Stimulated activated CD4-positive, alpha-beta T cell treated with anti-CD3 and anti-CD28 coated beads, Interleukin-12 subunit alpha, Interleukin-12 subunit beta, amount 100 ng/mL, for 24 hours (primary cell): ENCODE data around the gene RPS27A.
"Not testable (repeated sequence)": the region's sequence is repeated elsewhere in the genome, so short reads cannot be mapped to it uniquely, and the experiment has no call there.

ENCODE experiments used
- DNase-seq, 2 experiments: peaks; one replicate each; pipeline ENCODE4 v3.0.0-alpha.2; 2020; ENCODE audit warnings: low read depth in 2 of 2

The RPS27A gene

GRCh38 chr2:55239656-55240222 lies 7.3 kb downstream of the RPS27A start:
- no peak for DNase-seq

GRCh38 chr2:55241582-55241981 lies 9.1 kb downstream of the RPS27A start:
- not testable (repeated sequence) for DNase-seq

GRCh38 chr2:55242617-55243016 lies 10.1 kb downstream of the RPS27A start:
- DNase-seq = no peak

GRCh38 chr2:55245411-55245810 lies 12.9 kb downstream of the RPS27A start:
- no peak for DNase-seq

- DNase-seq = no peak
These were observed 14.5 kb downstream of the RPS27A start for GRCh38 chr2:55247025-55247424.

- no peak for DNase-seq
These were observed 20.3 kb downstream of the RPS27A start for GRCh38 chr2:55252832-55253231.

GRCh38 chr2:55259586-55259985 lies 27.1 kb downstream of the RPS27A start:
- not testable (repeated sequence) for DNase-seq

- DNase-seq = no peak
These were observed 35.9 kb downstream of the RPS27A start for GRCh38 chr2:55268288-55268906.

- peak; percentile 84 to 92 for DNase-seq
These were observed 36.6 kb downstream of the RPS27A start, which contains the start of gene MTIF2 for GRCh38 chr2:55268907-55269644. Gene MTIF2, minus strand, starts transcription at chr2:55269231. Its CDS starts 5,373 bp downstream, at chr2:55263858.

GRCh38 chr2:55269645-55269990 lies 37.1 kb downstream of the RPS27A start:
- no peak for DNase-seq

- not testable (repeated sequence) for DNase-seq
These were observed 41.9 kb downstream of the RPS27A start for GRCh38 chr2:55274346-55274745.

- DNase-seq = no peak
These were observed 44.8 kb downstream of the RPS27A start for GRCh38 chr2:55277310-55277709.

- DNase-seq = not testable (repeated sequence)
These were observed 46.8 kb downstream of the RPS27A start for GRCh38 chr2:55279214-55279835.

- DNase-seq = not testable (repeated sequence)
These were observed 47.5 kb downstream of the RPS27A start for GRCh38 chr2:55279859-55280424.

GRCh38 chr2:55280851-55281546 lies 48.5 kb downstream of the RPS27A start:
- not testable (repeated sequence) for DNase-seq

GRCh38 chr2:55282110-55282917 lies 49.8 kb downstream of the RPS27A start:
- DNase-seq = peak; percentile 76 to 81

GRCh38 chr2:55283083-55283482 lies 50.6 kb downstream of the RPS27A start:
- no peak for DNase-seq
